HG03469 (cell line): ENCODE data around the gene DHCR7.

Experiments used
- ATAC-seq: cut with Tn5 transposase; IDR thresholded peaks from one replicate; pipeline ENCODE4 v1.9.1; 2021; ENCODE audit warnings: mild to moderate bottlenecking, moderate library complexity, moderate number of reproducible peaks; ENCODE audit not compliant: unreplicated experiment

The DHCR7 gene, protein sequence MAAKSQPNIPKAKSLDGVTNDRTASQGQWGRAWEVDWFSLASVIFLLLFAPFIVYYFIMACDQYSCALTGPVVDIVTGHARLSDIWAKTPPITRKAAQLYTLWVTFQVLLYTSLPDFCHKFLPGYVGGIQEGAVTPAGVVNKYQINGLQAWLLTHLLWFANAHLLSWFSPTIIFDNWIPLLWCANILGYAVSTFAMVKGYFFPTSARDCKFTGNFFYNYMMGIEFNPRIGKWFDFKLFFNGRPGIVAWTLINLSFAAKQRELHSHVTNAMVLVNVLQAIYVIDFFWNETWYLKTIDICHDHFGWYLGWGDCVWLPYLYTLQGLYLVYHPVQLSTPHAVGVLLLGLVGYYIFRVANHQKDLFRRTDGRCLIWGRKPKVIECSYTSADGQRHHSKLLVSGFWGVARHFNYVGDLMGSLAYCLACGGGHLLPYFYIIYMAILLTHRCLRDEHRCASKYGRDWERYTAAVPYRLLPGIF

DNA sequence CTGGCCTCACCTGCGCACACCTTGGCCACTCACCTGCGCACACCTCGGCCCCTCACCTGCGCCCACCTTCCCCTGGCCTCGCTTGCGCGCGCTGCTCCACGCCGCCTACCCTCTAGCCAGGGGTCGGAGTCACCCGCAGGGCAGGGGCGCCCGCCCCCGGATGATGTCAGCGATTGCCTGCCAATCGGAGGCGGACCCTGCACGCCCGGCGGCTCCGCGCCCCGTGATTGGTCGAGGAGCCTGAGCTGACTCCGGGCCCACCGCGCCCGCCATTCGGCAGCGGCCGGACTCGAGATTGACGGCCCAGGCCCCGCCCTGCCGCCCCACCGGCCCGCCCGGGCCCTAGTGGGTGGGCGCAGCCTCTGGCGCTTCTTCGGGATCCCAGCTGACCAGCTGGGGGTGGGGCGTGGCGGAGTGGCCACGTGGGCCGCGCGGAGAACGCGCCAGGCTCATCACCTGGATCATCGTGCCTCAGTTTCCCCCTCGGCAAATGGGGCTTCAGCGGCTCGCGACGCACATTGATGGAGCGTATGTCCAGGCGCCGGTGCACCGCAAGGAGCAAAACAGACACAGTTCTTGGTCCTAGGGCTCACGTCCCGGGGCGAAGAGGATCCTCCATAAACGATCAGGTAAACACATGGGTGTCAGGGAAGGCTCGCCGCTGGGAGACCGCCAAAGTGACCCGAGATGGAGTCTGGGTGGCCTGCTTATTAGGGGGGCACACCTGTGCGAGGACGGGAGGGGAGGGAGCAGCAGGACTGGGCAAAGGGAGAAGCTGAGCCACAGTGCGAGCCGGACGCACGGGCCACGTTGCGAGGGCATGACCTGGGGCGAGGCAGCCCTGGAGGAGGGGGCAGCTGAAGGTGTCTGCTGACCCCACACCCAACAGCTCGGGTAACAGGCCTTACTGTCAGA is at the start of gene DHCR7:
DHCR7 (minus strand) TSS at position 137 of the 915 bp plus-strand sequence. CDS start 3,441 bp downstream, outside the sequence.
- ATAC-seq: peak; percentile 62

DNA sequence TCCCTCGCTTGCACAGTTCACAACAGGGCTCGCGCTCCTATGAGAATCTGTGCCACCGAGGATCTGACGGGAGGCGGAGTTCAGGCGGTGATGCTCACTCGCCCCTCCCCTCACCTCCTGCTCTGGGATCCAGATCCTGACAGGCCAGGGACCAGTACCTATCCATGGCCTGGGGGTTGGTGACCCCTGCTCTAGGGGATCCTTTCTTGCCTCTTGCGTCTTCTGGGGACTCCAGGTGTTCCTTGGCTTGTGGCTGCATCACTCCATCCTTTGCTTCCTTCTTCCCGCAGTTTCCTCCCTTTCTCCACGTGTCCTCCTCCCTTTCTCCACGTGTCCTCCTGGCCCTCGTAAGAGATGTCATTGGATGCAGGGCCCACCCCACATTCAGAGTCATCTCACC is 48.2 kb upstream of the DHCR7 start:
- ATAC-seq: no peak

DNA sequence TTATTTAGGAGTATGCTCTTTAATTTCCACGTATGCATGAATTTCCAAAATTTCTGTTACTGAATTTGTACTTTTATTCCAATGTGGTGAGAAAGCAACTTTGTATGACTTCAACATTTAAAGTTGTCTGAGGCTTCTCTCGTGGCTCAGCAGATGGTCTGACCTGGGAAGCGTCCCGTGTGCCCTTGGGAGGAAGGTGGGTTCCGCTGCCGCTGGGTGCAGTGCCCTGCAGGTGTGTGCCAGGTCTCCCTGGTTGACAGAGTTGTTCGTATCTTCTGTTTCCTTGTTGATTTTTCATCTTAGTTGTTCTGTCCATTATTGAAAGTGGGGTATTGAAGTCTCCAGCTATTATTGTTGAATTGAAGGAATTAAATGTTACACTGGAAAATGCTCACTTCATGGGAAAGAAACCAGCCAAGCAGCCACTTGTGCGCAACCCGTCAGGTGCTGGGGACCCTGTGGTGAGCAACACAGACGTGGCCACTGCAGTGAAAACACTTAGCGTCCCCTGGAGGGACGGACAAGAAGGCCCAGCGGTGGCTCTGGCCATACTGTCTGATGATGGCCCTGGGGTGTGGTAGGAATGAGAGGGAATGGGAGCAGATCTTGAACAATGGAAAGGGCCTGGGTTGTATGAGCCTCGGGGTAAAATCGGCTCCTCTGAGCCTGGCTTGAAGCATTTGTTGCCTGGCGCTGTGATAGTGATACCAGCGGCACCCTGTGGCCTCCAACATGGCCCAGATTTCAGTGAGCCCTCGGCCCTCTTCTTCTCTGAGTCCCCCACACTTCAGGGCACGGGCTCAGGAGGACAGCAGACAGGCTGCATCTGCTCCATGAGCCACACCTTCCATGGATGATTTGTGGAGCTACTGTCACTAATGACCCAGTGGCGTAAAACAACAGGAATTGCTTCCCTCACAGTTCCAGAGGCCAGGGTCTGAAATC is 47.4 kb upstream of the DHCR7 start:
- no peak for ATAC-seq

DNA sequence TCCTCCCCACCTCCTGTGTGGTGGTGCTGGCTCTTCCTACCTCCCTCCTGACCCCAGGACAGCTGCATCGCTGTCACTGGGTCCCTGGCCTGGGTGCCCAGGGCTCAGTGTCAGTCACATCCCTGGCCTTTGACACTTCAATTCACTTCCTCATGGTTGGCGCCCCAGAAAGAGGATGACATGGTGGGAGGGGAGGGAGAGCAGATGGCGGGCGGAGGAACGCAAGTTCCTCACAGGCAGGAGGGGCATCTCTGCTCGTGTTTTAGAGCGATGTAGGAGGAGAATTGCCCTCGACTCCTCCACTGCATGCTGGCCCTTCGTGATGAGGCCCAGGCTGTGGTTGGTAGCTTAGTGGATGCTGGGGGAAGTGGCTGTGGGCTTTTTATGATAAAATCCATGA is 43.7 kb upstream of the DHCR7 start:
- ATAC-seq: no peak

DNA sequence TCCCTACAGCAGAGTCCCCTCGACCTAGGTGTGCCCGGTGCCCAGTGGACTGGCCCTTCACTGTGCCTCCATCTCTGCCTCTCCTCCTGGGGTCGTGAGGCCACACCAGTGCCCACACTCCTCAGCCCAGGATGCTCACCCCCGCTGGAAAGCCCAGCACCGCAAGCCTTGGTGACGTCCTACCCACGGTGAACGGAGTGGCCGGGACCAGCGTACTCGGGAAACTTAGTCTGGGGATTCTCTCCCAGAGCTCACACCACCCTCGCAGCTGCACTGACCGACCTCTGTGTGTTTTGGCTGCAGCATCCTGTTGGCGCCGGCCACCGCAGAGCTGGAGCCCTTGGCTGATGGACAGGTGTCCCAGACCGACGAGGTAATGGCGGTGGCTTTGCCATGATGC is 43.3 kb upstream of the DHCR7 start:
- ATAC-seq: no peak

DNA sequence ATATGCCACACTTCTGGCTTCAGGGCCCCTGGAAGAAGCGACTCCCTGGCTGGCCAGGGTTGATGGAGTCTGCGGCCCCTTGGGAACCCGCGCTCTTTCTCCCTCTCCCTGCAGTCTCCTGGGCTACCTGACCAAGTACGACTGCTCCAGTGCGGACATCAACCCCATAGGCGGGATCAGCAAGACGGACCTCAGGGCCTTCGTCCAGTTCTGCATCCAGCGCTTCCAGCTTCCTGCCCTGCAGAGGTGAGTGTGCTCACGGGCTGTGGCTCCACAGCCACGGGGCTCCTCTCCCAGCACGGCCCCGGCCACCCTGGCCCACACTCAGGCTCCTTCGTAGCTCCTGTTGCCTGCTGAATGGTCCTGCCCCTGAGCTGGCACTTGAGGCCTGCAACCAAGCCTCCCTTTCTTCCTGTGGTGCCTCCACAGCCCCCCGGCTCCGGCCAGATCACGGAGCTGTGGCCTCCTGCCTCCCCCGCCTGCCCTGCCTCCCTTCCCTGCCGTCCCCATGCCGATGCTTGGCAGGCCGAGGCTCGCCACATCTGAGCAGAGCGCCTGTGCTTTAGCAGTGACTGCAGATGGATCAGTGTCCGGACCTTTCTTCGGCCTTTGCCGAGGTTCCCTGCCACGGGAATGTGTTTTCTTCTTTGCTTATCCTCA is 42.7 kb upstream of the DHCR7 start:
- ATAC-seq: no peak

DNA sequence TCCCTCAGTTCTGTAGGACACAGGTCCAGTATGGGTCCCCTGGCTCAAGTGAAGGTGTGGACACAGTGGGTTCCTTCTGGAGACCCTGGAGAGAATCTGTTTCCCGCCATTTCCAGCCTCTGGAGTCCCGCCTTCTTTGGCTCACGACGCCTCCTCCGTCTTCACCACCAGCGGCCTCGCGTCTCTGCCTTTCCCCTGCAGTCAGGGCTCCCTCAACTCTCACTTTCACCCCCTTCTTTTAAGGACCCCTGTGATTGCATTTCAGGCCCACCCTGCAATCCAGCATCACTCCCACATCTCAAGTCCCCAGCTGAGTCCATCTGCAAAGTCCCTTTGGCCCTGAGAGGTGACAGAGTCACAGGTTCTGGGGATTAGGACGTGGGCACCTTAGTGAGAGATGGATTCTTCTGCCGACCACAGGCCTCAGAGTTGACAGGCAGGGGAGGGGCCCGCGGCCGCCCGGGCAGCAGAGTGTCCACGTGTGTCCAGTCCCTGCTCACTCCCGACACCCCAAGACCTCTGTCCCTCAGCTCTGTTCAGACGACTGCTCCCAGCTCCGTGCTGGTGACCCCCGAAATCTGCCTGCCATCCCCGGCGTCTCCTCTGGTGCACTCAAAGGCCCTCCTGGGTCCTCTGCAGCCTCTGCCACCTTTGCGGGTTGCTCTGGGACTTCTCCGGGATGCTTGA is 42.0 kb upstream of the DHCR7 start:
- ATAC-seq: no peak

DNA sequence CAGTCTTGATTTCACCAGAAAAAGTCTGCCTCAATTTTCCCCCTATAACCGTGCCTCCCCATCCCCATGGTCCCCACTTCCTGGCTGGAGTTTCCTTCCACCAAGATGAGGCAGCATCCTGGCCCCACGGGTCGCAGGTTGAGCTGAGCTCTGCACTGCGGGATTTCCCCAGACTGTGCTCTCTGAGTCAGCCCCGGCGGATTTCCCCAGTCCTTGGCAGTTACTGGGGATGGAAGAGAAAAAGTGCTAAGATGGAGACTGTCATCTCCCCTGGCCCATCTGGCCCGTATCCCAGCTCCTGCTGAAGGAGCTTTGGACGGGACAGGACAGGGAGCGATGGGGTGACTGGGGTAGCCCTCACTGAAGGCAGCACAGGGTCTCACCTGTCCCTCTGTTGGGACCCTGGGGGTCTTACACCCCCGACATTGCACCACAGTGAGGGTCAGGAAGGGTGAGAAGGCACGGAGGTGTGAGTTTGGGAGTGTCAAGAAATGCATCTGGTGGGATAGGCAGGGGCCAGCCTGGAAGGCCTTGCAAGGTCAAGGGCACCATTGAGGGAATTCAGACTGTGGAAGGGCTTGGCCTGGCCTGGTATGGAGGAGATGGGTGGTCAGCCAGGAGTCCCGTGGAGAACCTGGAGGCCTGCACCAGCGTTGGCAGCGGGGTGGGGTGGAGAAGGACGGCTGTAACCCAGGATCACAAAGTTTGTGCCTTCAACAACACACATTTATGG is 41.3 kb upstream of the DHCR7 start:
- ATAC-seq: no peak

DNA sequence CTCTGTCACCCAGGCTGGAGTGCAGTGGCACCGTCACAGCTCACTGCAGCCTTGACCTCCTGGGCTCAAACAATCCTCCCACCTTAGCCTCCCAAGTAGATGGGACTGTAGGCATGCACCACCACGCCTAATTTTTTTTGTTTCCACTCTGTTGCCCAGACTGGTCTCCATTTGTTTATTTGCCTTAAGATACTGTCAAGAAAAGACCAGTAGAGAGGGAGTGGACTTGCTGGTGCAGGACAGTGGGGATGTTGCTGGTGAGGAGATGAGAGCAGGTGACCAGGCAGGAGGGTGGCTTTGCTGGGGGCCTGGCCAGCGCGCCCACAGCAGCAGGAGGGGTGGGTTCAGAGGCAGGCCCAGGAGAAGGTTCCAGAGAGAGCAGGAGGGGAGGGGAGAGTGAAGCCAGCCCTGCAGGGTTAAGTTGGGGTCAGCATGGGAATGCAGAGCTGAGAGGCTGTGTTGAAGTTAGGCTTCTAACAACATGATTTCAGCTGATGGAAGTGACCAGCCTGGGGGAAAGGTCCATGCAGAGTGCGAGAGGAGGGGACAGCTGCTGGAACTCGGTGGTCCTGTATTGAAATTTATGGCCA is 40.6 kb upstream of the DHCR7 start:
- no peak for ATAC-seq

DNA sequence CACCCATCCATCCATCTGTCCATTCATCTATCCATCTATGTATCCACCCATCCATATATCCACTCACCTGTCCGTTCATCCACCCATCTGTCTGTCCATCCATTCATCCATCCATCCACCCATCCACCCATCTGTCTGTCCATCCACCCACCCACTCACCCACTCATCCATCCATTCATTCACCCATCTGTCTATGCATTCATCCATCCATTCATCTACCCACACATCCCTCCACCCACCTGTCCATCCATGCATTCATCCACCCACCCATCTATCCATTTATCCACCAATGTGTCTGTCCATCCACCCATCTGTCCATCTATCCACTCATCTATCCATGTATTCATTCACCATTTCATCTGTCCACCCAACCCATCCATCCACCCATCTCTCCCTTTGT is 38.1 kb upstream of the DHCR7 start:
- ATAC-seq: no peak

DNA sequence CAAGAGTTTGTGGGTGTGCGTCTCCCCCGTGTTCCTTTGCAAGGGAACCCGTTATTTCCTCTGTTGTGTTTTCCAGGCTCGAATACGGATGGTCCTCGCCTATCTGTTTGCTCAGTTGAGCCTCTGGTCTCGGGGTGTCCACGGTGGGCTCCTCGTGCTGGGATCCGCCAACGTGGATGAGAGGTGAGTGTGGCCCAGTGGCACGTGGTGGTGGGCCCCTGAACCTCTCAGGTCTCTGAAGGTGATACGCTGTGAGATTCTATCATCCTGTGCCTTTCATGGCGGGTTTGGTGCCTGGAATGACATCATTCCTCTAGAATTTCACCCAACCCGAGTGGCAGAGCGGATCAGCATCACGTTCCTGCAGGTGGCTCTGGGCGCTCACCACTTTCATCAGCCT is 37.3 kb upstream of the DHCR7 start:
- ATAC-seq: no peak

DNA sequence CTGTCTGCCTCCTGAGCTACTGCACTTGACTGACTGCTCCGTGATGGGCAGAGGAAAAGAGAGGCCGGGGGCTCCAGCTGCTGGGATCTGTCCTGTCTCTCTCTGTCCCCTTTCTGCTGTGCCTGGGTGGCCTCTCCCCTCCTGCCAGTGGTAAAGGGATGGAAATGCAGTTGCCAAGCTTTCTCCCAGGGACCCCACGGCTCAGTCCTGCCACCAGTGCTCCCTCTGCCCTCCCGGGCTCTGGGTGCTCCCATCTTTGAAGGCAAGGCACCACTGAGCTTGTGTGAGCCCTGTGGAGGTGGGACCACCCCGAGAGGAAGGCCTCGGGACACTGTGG is 36.8 kb upstream of the DHCR7 start:
- ATAC-seq: no peak

DNA sequence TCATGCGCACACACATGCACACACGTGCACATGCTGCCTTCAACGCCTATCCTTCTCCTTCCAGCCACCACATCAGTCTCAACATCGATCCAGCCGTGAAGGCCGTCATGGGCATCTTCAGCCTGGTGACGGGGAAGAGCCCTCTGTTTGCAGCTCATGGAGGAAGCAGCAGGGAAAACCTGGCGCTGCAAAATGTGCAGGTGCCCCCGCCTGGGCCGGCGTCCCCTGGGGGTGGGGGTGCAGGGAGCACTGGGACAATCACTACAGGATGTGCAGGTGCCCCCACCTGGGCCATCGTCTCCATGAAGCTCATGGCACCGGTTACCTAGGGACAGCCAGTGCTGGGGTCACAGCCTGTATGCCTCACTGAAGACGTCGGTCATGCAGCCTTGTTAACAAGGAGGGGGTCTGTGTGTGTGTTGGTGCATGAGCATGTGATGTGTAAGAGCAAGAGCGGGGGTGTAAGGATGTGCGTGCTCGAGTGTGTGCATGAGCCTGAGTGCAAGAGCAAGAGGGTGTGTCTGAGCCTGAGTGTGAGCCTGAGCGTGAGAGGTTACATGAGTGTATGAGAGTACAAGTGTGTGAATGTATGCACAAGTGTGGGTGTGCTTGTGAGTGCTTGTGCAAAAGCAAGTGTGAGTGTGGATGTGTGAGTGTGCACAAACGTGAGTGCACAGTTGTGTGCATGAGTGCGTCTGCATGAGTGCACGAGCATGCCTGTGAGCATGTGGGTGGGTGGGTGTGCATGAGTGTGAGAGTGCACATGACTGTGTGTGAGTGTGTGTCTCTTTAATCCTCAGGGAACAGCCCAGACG is 36.3 kb upstream of the DHCR7 start:
- no peak for ATAC-seq

DNA sequence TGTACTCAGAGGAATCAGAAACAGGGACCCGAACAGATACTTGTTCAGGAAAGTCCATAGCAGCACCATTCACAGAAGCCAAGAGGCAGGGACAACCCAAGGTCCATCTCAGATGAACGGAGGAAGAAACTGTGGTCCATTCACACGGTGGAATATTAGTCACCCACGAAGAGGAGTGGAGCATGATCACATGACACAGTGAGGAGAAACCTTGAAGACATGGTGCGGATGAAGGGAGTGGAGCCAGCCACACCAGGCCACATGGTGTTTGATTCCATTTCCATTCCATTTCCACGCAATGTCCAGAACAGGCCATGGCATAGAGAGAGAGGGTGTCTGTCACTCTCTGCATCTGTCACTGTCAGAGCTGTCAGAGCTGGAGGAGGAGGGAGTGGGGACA is 35.5 kb upstream of the DHCR7 start:
- ATAC-seq: no peak

DNA sequence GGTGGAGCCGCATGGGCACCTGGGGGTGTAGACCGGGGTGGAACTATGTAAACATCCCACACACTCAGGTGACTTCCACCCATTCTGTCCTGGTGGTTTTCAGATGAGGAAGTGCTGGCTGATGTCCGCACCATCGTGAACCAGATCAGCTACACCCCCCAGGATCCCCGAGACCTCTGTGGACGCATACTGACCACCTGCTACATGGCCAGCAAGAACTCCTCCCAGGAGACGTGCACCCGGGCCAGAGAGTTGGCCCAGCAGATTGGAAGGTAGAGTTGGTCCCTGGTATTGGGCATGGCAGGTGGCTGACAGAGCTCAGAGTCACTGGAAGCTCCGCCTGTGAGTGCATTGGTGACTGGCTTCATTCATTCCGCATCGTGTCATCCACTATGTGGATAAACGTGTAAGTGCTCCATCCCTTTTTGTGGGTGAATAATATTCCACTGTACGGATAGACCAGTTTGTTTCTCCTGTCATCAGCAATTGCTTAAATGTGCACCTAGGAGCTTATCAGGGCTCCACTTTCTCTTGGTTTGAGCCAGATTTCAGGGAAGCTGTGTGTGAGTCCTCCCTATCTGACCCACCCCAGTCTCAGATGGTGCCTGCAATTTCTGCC is 34.7 kb upstream of the DHCR7 start:
- ATAC-seq: no peak

DNA sequence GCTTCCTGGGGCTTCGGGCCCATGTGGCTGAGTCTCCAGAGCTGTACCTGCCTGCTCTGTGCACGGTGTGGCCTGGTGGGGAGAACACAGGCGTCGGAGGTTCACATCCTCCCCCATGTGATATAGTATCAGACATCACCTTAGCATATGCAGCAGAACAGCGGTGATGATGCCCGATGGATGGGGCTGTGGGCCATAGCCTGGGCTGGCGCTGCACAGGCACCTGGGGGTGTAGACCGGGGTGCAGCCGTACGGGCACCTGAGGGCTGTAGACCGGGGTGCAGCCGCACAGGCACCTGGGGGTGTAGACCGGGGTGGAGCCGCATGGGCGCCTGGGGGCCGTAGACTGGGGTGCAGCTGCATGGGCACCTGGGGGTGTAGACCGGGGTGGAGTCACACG is 34.0 kb upstream of the DHCR7 start:
- no peak for ATAC-seq
